Motor neuron (in vitro differentiated cells): Measurements from ENCODE around the gene NCKAP5. TPM values are rescaled to one million over a fixed set of nuclear protein-coding genes. Genes with fewer than 3 reads are reported as not detected.
"Not testable (repeated sequence)": the region's sequence is repeated elsewhere in the genome, so short reads cannot be mapped to it uniquely, and the experiment has no call there.

ENCODE experiments used
- ATAC-seq, 8 experiments: fragments of 200-7000 bp; cut with Tn5 transposase; replicated peaks in 6 of 8; 2 replicates each; pipeline ENCODE4 v1.8.0; 2021; ENCODE audit warnings: mild to moderate bottlenecking in 8 of 8, moderate library complexity in 8 of 8
- H3K27ac ChIP-seq, 2 donors: fragments of 250-450 bp; sonication (Bioruptor Pico); 2 replicates each; pipeline ENCODE4 v1.9.0; 2021; ENCODE audit warnings: antibody characterized with exemption in 2 of 2, mild to moderate bottlenecking in 2 of 2, moderate library complexity in 1 of 2
- H3K4me1 ChIP-seq, 2 donors: fragments of 250-450 bp; sonication (Bioruptor Pico); replicated peaks in 1 of 2; 2 replicates each; pipeline ENCODE4 v1.6.1; 2021; ENCODE audit warnings: antibody characterized with exemption in 2 of 2, mild to moderate bottlenecking in 2 of 2, moderate library complexity in 1 of 2
- H3K4me3 ChIP-seq, 5 donors: fragments of 250-450 bp; sonication (Bioruptor Pico); 2 replicates each; pipeline ENCODE4 v1.9.0; 2021; ENCODE audit warnings: antibody characterized with exemption in 5 of 5, mild to moderate bottlenecking in 5 of 5, moderate library complexity in 4 of 5
- WGBS, 10 experiments: fragments of 450-650 bp; shearing (Covaris generic); methylation state at CpG; one replicate each; pipeline ENCODE4 v1.0.0; 2022; 5-methylcytosine and 5-hydroxymethylcytosine counted together
- in situ Hi-C, 9 experiments: fragments of 400-800 bp; cut with MboI; loops; one replicate each; pipeline ENCODE4 v1.15.0; 2021; ENCODE audit warnings: low sequenced_read_pairs in 9 of 9, low pct_unique_long_range_greater_than_20kb in 2 of 9; ENCODE audit not compliant: unreplicated experiment in 9 of 9
- total RNA-seq, 8 experiments: library from RNA; unstranded; fragments of 300-600 nt; gene quantifications; 2 replicates each; pipeline versions ENCODE4 v1.2.3 to v1.2.4, GENCODE V29; 2022

Gene NCKAP5
- total RNA-seq, 8 experiments from 2014 or later, result 0.66 to 16.2 (median 5.9) TPM

DNA sequence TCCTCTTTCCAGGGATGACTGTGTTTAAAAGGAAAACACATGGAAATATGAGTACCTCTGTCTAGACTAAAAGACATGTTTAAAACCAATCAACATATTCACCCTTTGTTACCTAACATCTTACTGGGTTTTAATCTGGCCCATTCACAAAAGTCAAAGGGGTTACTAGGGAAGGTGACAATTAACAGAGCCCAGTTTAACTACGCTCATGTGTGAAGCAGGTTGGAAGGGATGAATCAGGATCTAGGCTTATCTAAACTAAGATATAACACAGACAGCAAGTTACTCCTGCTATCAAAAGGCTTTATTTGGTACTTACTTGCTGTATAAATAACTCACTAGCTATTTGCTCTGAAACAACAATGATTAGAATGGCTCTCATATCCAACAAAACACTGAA, 337.0 kb downstream of the NCKAP5 start:
- peaks cover 9 to 13% of the 10 kb centered on the region in 2 donors for H3K4me1 ChIP-seq
- no peak for ATAC-seq
- in situ Hi-C loops, result no loop called here
- H3K27ac ChIP-seq, result no peak overlapping the region
- H3K4me3 ChIP-seq, result no peak overlapping the region
- 75 to 100% (median 94%) methylated on average over 1 of the region's 1 CpG; no CpG with 5 or more reads in 4 of the 10 experiments for WGBS, 10 experiments

DNA sequence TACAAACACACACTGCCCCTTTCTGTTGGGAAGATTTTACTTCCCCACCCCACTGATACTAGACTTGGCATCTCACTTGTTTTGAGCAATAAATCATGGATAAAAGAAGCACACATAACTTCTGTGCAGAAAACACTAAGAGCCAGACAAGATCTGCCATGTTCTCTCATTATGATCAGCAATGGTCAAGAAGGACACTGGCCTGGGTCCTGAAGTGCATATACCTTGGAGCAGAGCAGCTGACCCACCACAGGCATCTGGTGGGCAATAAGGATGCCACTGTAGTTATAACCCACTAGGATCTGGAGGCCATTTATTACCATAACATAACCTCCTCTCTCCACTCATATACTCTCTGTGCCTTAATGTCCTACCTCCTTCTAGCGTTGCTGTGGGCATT, 338.3 kb downstream of the NCKAP5 start:
- Histone ChIP-seq H3K27ac (no peak overlapping the region), H3K4me1 (peaks cover 9 to 13% of the 10 kb centered on the region in 2 donors), H3K4me3 (no peak overlapping the region)
- no peak for ATAC-seq
- WGBS, 10 experiments, result 82 to 100% (median 100%) methylated on average over 1 of the region's 1 CpG; no CpG with 5 or more reads in 1 of the 10 experiments
- in situ Hi-C loops, result no loop called here

DNA sequence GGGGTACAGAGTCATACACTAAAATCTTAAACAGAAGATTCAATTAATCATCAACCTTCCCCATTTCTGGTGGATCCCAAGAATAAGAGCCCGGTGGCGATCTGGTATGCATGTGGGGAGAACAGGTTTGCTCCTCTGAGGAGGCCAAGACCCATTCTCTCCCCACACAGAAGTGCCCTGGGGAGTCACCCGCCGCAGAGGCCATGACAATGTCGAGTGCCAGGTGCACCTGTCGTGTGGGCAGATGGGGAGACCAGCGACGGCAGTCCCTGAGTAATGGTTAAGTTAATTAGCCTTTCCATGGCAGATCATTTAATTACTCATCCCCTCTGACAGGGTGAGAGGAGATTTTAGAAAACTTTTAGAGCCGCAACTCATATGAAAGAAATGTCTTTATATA, 345.0 kb downstream of the NCKAP5 start:
- in situ Hi-C loops, result no loop called here
- H3K4me1 ChIP-seq, result peaks cover 0 to 6% of the 10 kb centered on the region in 2 donors
- H3K27ac ChIP-seq, result no peak overlapping the region
- no peak for ATAC-seq
- no peak overlapping the region for H3K4me3 ChIP-seq
- WGBS, 10 experiments, result 72 to 95% (median 80%) methylated on average over 2 to 9 of the region's 9 CpGs; no CpG with 5 or more reads in 3 of the 10 experiments

DNA sequence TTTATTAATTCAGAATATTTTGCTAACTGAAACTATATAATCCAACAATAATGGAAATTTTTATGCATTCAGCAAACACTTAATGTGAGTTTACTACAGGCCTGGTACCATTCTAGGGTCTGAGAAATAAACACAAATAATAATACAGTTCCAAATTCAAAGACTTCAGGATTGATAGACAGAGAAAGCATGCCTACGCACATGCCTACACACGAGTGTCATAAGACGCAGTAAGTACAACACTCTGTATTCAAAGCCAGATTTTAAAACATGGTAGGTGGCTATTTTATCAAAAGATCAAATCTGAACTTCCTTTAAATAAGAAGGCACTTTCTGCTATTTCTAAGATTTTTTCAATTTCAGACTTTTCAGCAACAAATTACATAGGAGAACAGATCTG, 346.9 kb downstream of the NCKAP5 start:
- Histone ChIP-seq H3K4me3 (no peak overlapping the region), H3K4me1 (peaks cover 0 to 6% of the 10 kb centered on the region in 2 donors), H3K27ac (no peak overlapping the region)
- ATAC-seq, result no peak
- in situ Hi-C loops, result no loop called here
- 66 to 100% (median 100%) methylated on average over 1 to 3 of the region's 3 CpGs; no CpG with 5 or more reads in 1 of the 10 experiments for WGBS, 10 experiments

DNA sequence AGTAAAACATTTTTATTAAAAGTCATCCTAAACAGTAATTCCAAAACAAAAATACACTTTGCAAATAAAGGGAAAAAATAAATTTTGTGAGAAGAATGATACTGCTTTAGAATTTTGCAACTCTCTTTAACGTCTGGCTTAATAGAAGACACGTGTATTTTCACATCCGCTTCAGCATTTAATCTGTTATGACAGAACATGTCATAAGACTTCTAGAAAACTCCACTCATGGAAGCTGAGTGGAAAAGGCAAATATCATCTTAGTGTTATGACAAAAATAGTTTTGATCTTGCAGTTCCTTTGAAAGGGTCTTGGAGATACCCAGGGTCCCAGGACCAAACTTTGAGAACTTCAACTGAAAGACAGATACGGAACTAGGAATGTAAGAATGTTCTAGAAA, 350.1 kb downstream of the NCKAP5 start:
- Histone ChIP-seq H3K27ac (no peak overlapping the region), H3K4me1 (peaks cover 0 to 6% of the 10 kb centered on the region in 2 donors), H3K4me3 (no peak overlapping the region)
- in situ Hi-C loops, result no loop called here
- 24 to 100% (median 77%) methylated on average over 1 to 4 of the region's 4 CpGs for WGBS, 10 experiments
- no peak for ATAC-seq

DNA sequence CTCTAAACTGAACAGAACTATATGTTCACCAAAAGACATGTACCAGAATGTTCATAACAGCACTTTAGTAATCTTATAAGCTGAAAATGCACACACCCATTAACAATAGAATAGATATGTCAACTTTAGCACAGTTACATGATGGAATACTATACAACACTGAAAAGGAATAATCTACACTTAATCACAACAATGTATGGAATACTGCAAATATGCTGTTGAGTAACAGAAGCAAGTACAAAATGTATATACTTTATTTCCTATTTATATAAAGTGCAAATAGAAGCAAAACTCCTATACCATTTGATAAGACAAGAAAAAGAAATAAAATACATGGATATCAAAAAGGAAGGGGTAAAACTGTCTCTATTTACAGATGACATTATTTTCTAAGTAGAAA, 352.8 kb downstream of the NCKAP5 start:
- no peak overlapping the region for H3K27ac ChIP-seq
- H3K4me3 ChIP-seq, result no peak overlapping the region
- H3K4me1 ChIP-seq, result peaks cover 0 to 3% of the 10 kb centered on the region in 2 donors
- no peak for ATAC-seq
- in situ Hi-C loops, result no loop called here

DNA sequence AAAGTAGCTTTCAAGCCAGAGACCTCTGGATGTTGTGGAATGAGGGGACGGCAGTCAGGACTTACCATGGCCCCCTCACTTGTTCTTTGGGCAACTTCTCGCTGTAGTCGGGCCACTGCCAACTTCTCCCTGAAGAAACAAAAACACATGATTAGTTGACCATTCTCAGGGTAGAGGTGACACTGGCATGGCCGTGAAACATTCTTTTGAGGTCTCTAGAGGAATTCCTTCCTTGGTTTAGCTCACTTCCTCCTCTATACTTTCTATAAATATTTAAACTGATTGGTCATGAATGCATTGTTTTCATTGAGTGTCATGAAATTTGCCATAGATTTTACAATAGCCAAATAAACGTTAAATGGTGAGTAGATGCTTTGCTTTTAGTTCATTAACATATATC, 354.6 kb downstream of the NCKAP5 start:
- no peak overlapping the region for H3K4me3 ChIP-seq
- 63 to 100% (median 90%) methylated on average over 2 to 5 of the region's 5 CpGs; no CpG with 5 or more reads in 1 of the 10 experiments for WGBS, 10 experiments
- no peaks in the 10 kb centered on the region for H3K4me1 ChIP-seq
- H3K27ac ChIP-seq, result no peak overlapping the region
- in situ Hi-C loops, result no loop called here
- ATAC-seq, result no peak

DNA sequence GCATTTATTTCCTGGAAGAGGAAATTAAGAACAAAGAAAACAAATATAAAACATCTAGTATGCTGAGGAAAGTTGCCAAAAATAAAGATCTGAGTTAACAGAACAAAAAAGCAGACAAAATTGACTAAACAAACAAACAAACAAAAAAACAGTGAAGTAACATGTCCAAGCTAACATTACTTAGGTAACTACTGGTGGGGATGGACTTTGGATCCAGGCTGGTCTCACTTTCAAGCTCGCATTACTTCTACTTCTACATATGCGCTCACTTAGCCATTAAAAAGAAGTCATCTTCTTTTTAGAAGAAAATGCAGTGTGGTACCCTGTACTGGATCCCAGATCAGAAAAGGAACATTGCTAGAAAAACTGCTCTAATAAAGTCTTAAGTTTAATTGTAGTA, 358.9 kb downstream of the NCKAP5 start:
- no peak for ATAC-seq
- H3K4me3 ChIP-seq, result no peak overlapping the region
- no peak overlapping the region for H3K27ac ChIP-seq
- H3K4me1 ChIP-seq, result no peaks in the 10 kb centered on the region
- WGBS, 10 experiments, result 83 to 100% (median 94%) methylated on average over 1 to 2 of the region's 2 CpGs; no CpG with 5 or more reads in 1 of the 10 experiments
- in situ Hi-C loops, result no loop called here

DNA sequence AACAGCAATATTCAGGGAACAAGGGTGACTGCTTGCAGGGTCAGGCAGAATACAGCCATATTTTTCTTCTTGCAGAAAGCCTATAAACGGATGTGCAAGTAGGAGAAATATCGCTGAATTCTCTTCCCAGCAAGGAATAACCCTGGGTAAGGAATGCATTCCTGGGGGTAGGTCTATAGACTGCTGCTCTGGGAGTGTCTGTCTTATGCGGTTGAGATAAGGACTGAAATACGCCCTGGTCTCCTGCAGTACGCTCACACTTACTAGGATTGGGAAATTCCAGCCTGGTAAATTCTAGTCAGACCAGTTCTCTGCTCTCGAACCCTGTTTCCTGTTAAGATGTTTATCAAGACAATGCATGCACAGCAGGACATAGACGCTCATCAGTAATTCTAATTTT, 361.6 kb downstream of the NCKAP5 start:
- H3K4me1 ChIP-seq, H3K4me3 ChIP-seq, in situ Hi-C loops, ATAC-seq, H3K27ac ChIP-seq: not testable (repeated sequence)
- WGBS, 10 experiments, result 70 to 100% (median 87%) methylated on average over 2 to 7 of the region's 7 CpGs; no CpG with 5 or more reads in 2 of the 10 experiments

DNA sequence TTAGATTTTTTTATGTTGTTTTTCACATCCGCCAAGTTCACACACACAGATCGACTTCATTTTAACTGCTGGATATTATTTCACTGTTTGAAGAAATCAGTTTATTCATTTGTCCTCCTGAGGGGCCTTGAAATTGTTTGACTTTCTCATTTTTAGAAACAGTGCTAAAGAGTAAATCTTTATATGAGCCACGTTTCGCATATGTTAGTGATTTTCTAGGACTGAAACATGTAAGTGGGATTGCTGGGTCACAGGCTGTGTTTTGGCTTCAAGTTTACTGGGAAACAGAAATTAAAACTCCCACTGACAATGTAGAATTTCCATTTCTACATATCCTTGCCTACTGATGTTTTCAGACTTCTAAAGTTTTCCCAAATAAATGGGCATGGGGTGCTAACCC, 363.8 kb downstream of the NCKAP5 start:
- in situ Hi-C loops, result no loop called here
- Histone ChIP-seq H3K4me1 (no peaks in the 10 kb centered on the region), H3K4me3 (no peak overlapping the region), H3K27ac (no peak overlapping the region)
- 34 to 100% (median 95%) methylated on average over 4 of the region's 4 CpGs for WGBS, 10 experiments
- no peak for ATAC-seq

DNA sequence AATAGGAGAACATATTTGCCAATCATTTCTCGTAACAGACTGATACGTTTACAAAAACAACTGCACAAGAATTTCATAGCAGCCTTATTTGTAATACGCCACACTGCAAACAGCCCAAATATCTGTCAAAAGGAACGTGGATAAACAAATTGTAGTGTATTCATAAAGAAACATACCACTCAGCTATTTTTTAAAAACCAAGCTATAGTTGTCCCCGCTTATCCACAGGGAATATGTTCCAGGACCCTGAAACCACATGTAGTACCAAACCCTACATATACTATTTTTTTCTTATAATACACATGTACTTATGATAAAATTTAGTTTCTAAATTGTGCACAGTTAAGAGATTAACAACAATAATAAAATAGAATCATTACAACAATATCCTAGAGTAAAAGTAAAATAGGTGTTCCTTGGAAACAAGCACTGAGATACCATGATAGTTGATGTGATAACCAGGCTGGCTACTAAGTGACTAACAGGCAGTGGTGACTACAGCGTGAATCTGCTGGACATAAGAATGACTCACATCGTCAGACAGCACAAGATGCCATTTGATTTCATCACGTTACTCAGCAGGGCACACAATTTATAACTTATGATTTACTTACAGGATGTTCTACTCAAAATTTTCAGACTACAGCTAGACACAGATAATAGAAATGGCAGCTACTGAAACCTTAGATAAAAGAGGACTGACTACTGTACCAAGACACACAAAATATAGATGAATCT, 367.4 kb downstream of the NCKAP5 start:
- no peak overlapping the region for H3K27ac ChIP-seq
- H3K4me3 ChIP-seq, result no peak overlapping the region
- in situ Hi-C loops, result no loop called here
- 40 to 97% (median 83%) methylated on average over 3 to 8 of the region's 8 CpGs for WGBS, 10 experiments
- peak in 7 of 8 experiments; percentile 87 to 100 (median 96) for ATAC-seq
- H3K4me1 ChIP-seq, result no peaks in the 10 kb centered on the region

DNA sequence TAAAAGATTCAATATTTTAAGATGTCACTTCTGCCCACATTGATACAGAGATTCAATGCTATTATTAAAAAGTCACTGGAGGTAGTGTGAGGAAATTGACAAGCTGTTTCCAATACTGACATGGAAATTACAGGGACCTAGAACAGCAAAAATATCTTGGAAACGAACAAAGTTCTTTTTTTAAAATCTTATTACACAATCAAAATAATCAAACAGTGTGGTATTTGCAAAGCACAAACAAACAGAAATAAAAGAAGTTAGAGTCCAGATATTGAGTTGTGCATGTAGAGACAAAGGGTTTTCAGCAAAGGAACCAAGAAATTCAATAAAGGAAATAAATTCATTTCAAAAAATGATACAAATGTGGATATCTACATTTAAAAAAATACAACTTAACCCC, 369.6 kb downstream of the NCKAP5 start:
- 0 to 100% (median 90%) methylated on average over 1 of the region's 1 CpG for WGBS, 10 experiments
- in situ Hi-C loops, result loop anchor here in 1 of 9 experiments (25.0 kb wide), 1 partner anchor 364 kb away; the partner anchor contains the start of gene NCKAP5
- H3K4me1 ChIP-seq, result no peaks in the 10 kb centered on the region
- no peak for ATAC-seq
- no peak overlapping the region for H3K4me3 ChIP-seq
- H3K27ac ChIP-seq, result no peak overlapping the region

DNA sequence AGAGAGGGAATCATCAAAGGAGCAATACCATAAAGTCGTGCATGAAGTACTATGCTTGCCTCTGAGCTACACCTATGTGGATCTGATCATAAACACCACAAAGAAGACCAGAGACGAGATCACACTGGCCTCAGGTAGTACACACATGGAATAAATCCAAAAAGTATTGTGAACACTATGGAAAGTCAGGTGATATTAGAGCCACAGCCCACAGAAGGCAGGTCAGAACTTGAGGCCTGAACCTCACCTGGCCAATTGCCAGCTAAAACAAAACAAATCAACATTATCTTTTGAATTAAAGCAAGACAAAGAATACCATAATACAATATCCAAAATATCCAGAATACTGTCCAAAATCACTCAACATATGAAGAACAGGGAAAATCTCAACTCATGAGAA, 371.1 kb downstream of the NCKAP5 start:
- in situ Hi-C loops, result loop anchor here in 1 of 9 experiments (25.0 kb wide), 1 partner anchor 365 kb away; the partner anchor contains the start of gene NCKAP5
- no peak for ATAC-seq
- Histone ChIP-seq H3K4me1 (no peaks in the 10 kb centered on the region), H3K4me3 (no peak overlapping the region), H3K27ac (no peak overlapping the region)
- 50 to 100% (median 87%) methylated on average over 1 to 2 of the region's 2 CpGs; no CpG with 5 or more reads in 2 of the 10 experiments for WGBS, 10 experiments
